ENCODE results near the gene EXOC3L4.
A peak's percentile ranks its signal among the peaks of the same experiment; 100 is the strongest.

The EXOC3L4 gene

DNA sequence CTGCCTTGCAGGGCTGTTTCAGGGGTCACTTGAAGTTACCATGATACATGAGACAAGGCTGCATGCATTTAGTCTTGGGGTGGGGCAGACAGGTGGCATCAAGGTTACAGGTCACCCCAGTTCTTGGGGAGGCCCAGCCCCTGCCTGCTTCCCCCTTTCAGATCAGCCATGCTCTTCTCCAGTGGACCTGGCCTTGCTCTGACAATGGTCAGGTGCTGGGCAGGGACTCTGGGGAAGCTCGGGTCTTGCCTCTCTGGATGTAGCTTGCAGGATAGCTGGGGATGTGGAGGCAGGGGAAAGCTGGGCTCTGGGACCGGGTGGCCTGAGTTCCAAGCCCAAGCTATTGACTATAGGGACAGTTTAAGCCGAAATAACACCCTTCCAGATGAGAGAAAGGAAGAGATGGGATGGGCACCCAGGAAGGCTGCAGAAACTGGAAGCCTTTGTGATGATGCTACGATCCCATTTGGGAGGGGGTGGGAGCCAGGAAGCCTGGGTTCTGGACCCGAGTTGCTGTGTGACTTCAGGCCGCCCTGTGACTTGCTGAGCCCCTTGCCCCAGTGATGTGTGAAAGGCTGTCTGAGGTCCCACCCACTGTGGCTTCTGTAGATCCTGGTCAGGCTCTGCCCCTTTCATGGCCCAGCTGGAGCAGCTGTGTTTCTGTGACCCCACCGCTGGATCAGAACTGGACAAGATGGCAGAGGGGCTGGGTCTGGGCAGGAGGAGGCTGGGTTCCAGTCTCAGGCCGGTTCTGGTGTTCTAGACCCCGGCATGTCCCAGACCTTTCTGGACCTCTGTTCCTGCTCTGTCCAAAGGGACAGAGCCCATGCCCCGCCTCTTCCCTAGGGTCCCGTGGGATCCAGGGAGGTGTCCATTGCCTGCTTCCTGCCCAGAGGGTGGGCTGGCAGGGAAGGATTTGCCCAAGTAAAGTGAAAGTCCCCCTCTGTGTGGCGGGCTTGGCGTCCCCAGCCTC, 30.9 kb downstream of the EXOC3L4 start:
- H3K9me3 Mint-ChIP-seq = no peaks in the 10 kb centered on the region
- H3K36me3 Mint-ChIP-seq (ENCODE audit: low read depth) = no peaks in the 10 kb centered on the region
- no peak overlapping the region for H3K27ac Mint-ChIP-seq
- no peak for DNase-seq
- TF ChIP-seq, protein P1, sequence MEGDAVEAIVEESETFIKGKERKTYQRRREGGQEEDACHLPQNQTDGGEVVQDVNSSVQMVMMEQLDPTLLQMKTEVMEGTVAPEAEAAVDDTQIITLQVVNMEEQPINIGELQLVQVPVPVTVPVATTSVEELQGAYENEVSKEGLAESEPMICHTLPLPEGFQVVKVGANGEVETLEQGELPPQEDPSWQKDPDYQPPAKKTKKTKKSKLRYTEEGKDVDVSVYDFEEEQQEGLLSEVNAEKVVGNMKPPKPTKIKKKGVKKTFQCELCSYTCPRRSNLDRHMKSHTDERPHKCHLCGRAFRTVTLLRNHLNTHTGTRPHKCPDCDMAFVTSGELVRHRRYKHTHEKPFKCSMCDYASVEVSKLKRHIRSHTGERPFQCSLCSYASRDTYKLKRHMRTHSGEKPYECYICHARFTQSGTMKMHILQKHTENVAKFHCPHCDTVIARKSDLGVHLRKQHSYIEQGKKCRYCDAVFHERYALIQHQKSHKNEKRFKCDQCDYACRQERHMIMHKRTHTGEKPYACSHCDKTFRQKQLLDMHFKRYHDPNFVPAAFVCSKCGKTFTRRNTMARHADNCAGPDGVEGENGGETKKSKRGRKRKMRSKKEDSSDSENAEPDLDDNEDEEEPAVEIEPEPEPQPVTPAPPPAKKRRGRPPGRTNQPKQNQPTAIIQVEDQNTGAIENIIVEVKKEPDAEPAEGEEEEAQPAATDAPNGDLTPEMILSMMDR (IDR thresholded peaks at IDR 0.05) = no peak
- peaks cover 46% of the 10 kb centered on the region for H3K27me3 Mint-ChIP-seq (ENCODE audit: low read depth, poor library complexity)
- no peak overlapping the region for H3K4me3 Mint-ChIP-seq
- peaks cover 44% of the 10 kb centered on the region for H3K4me1 Mint-ChIP-seq

DNA sequence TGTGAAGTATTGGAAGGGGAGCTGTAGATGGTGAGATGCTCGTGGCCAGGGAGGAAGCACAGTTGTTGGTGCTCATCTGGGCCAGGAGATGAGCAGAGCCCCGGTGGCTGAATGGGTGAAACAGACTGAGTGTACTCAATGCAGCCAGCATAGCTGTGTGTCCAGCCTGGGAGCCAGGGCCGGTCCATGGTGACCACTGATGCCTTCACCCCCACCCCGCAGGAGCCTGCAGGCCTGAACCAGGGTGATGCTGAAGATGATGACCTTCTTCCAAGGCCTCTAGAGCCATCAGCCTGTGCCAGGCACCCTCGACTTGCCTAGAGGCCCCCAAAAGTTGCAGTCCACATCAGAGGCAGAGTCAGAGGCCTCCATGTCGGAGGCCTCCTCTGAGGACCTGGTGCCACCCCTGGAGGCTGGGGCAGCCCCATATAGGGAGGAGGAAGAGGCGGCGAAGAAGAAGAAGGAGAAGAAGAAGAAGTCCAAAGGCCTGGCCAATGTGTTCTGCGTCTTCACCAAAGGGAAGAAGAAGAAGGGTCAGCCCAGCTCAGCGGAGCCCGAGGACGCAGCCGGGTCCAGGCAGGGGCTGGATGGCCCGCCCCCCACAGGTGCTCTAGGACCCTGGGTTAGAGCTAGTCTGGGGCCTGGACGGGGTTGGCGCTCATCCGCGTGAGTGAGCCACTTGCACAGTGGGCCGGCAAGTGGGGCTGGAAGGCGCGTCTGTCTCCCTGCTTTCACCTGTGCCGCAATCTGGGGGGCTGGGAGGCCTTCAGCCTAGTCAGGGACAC, 31.8 kb downstream of the EXOC3L4 start:
- Mint-ChIP-seq H3K27me3 (ENCODE audit: low read depth, poor library complexity) (peaks cover 54% of the 10 kb centered on the region), H3K27ac (peak overlapping the region; percentile 37), H3K4me1 (peaks cover 44% of the 10 kb centered on the region), H3K9me3 (no peaks in the 10 kb centered on the region), H3K36me3 (ENCODE audit: low read depth) (no peaks in the 10 kb centered on the region), H3K4me3 (peak overlapping the region; percentile 76)
- TF ChIP-seq, protein P1 (IDR thresholded peaks at IDR 0.05) = no peak
- DNase-seq = no peak

DNA sequence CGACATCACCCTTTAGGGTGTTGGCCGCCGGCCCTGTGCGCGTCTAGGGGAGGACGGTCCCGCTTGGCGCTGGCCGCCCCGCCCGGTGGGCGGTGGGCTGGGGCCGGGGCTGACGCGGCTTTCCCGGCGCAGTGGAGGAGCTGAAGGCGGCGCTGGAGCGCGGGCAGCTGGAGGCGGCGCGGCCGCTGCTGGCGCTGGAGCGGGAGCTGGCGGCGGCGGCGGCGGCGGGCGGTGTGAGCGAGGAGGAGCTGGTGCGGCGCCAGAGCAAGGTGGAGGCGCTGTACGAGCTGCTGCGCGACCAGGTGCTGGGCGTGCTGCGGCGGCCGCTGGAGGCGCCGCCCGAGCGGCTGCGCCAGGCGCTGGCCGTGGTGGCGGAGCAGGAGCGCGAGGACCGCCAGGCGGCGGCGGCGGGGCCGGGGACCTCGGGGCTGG, 32.4 kb downstream of the EXOC3L4 start:
- TF ChIP-seq, protein P1 (IDR thresholded peaks at IDR 0.05) = no peak
- H3K4me3 Mint-ChIP-seq = no peak overlapping the region
- no peak overlapping the region for H3K27ac Mint-ChIP-seq
- no peaks in the 10 kb centered on the region for H3K36me3 Mint-ChIP-seq (ENCODE audit: low read depth)
- DNase-seq = peak; percentile 85
- H3K4me1 Mint-ChIP-seq = peaks cover 42% of the 10 kb centered on the region
- H3K27me3 Mint-ChIP-seq (ENCODE audit: low read depth, poor library complexity) = peaks cover 54% of the 10 kb centered on the region
- H3K9me3 Mint-ChIP-seq = no peaks in the 10 kb centered on the region

DNA sequence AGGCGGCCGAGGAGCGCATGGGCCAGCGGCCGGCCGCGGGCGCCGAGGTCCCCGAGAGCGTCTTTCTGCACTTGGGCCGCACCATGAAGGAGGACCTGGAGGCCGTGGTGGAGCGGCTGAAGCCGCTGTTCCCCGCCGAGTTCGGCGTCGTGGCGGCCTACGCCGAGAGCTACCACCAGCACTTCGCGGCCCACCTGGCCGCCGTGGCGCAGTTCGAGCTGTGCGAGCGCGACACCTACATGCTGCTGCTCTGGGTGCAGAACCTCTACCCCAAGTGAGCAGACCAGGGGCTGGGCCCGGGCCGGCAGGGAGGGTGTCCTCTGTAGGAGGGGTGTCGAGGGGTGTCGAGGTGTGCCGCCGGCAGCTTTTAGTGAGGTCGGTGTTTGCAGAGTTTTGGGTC, 32.8 kb downstream of the EXOC3L4 start:
- Mint-ChIP-seq H3K4me1 (peaks cover 39% of the 10 kb centered on the region), H3K27ac (no peak overlapping the region), H3K36me3 (ENCODE audit: low read depth) (no peaks in the 10 kb centered on the region), H3K27me3 (ENCODE audit: low read depth, poor library complexity) (peaks cover 54% of the 10 kb centered on the region), H3K9me3 (no peaks in the 10 kb centered on the region), H3K4me3 (no peak overlapping the region)
- no peak for DNase-seq
- TF ChIP-seq, protein P1 (IDR thresholded peaks at IDR 0.05) = no peak

DNA sequence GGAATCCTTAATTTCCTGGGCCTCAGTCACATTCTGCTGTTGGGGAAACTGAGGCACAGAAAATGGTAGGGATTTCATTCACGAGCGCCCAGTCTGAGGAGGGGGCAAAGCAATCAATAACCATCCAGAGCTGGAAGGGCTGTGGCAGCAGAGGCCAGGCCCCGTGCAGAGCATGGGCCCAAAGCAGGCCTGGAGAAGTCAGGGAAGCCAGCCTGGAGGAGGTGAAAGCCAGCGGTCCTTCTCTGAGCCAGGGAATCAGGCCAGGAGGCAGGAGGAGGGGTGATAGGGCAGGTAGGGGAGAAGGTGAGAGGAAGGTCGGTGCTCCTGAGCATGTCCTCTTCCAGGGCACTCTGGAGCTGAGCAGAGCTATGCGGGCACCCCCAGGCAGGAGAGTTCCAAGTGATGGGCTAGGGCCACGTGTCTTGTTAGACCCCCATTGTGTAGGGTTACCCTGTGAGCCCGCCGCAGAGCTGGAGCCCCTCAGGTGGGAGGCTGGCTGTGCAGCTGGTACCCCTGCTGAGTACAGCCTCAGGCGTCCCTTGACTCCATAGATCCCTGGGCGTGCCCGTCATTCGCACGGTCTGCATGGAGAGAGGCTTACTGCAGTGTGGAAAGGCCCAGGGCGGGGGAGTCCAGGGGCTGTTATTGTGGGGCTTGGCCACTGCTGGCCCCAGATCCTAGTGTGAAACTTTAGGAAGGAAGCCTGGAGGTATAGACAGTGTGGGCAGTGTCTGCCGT, 33.5 kb downstream of the EXOC3L4 start:
- TF ChIP-seq, protein P1 (IDR thresholded peaks at IDR 0.05) = no peak
- Mint-ChIP-seq H3K4me1 (peaks cover 43% of the 10 kb centered on the region), H3K27me3 (ENCODE audit: low read depth, poor library complexity) (peaks cover 54% of the 10 kb centered on the region), H3K36me3 (ENCODE audit: low read depth) (no peaks in the 10 kb centered on the region), H3K4me3 (no peak overlapping the region), H3K27ac (no peak overlapping the region), H3K9me3 (no peaks in the 10 kb centered on the region)
- DNase-seq = no peak
